Caki2 (cell line): ENCODE measurements around the gene DCP1A. TPM values are rescaled to one million over a fixed set of nuclear protein-coding genes. Genes with fewer than 3 reads are reported as not detected.
"Not testable (repeated sequence)": the region's sequence is repeated elsewhere in the genome, so short reads cannot be mapped to it uniquely, and the experiment has no call there.

Source experiments
- DNase-seq: peaks from one replicate; pipeline ENCODE4 v3.0.0-alpha.2; 2015; ENCODE audit warnings: low read depth
- in situ Hi-C: cut with HindIII; loops from 2 replicates; pipeline ENCODE4 v1.10.0; 2016; ENCODE audit warnings: low sequenced_read_pairs, low pct_unique_long_range_greater_than_20kb, mixed read lengths
- total RNA-seq: library from RNA; depleted of rRNA; stranded (reverse); fragments of >200 nt; shearing (Covaris generic); gene quantifications from 2 replicates; pipeline ENCODE4 v1.2.3, GENCODE V29; 2014; ENCODE audit warnings: low replicate concordance; rRNA removed

Gene DCP1A
- total RNA-seq: 4.2 and 8.3 TPM in 2 replicates

- in situ Hi-C loops: no loop called here
Measured at GRCh38 chr3:53347261-53348064, at the start of gene DCP1A. Gene DCP1A (minus strand): TSS chr3:53347543. CDS start chr3:53347517, 26 bp downstream.

GRCh38 chr3:53384465-53385423 is 37.4 kb upstream of the DCP1A start:
- no peak for DNase-seq
- in situ Hi-C loops: no loop called here

More at GRCh38 chr3:53347261-53348064, at the start of gene DCP1A:
- DNase-seq: peak; percentile 91

GRCh38 chr3:53382106-53382505 is 34.8 kb upstream of the DCP1A start:
- DNase-seq: no peak
- in situ Hi-C loops: no loop called here

- no peak for DNase-seq
- in situ Hi-C loops: no loop called here
Measured at GRCh38 chr3:53380306-53380705, 33.0 kb upstream of the DCP1A start.

- in situ Hi-C loops: no loop called here
- no peak for DNase-seq
Measured at GRCh38 chr3:53379898-53380297, 32.6 kb upstream of the DCP1A start.

- DNase-seq: no peak
- in situ Hi-C loops: no loop called here
Measured at GRCh38 chr3:53377794-53378193, 30.5 kb upstream of the DCP1A start.

- in situ Hi-C loops: no loop called here
- DNase-seq: no peak
Measured at GRCh38 chr3:53376679-53377078, 29.3 kb upstream of the DCP1A start.

GRCh38 chr3:53375019-53375418 is 27.7 kb upstream of the DCP1A start:
- DNase-seq: peak; percentile 33
- in situ Hi-C loops: no loop called here

- DNase-seq, in situ Hi-C loops: not testable (repeated sequence)
Measured at GRCh38 chr3:53370719-53371118, 23.4 kb upstream of the DCP1A start.

- in situ Hi-C loops: no loop called here
- DNase-seq: no peak
Measured at GRCh38 chr3:53361852-53362251, 14.5 kb upstream of the DCP1A start.

GRCh38 chr3:53357458-53357857 is 10.1 kb upstream of the DCP1A start:
- DNase-seq: no peak
- in situ Hi-C loops: no loop called here

- in situ Hi-C loops: no loop called here
- no peak for DNase-seq
Measured at GRCh38 chr3:53354945-53355498, 7.7 kb upstream of the DCP1A start.

- no peak for DNase-seq
- in situ Hi-C loops: no loop called here
Measured at GRCh38 chr3:53353202-53353601, 5.9 kb upstream of the DCP1A start.

- in situ Hi-C loops: no loop called here
Measured at GRCh38 chr3:53350652-53351051, 3.3 kb upstream of the DCP1A start.

GRCh38 chr3:53348118-53348517 is 775 bp upstream of the DCP1A start:
- DNase-seq, in situ Hi-C loops: not testable (repeated sequence)

More at GRCh38 chr3:53350652-53351051, 3.3 kb upstream of the DCP1A start:
- peak; percentile 21 for DNase-seq

GRCh38 chr3:53346922-53347260 is 452 bp downstream of the DCP1A start:
- no peak for DNase-seq
- in situ Hi-C loops: no loop called here

- in situ Hi-C loops: no loop called here
- DNase-seq: no peak
Measured at GRCh38 chr3:53346514-53346913, 829 bp downstream of the DCP1A start.

- DNase-seq: no peak
- in situ Hi-C loops: no loop called here
Measured at GRCh38 chr3:53342353-53342752, 5.0 kb downstream of the DCP1A start.
